Fibroblast of skin of abdomen (primary cell): ENCODE measurements around the gene RAD51B.
A peak's percentile ranks its signal among the peaks of the same experiment; 100 is the strongest.

Source experiments
- DNase-seq: peaks from one replicate; pipeline ENCODE4 v3.0.0-alpha.2; 2013

Gene RAD51B

GRCh38 chr14:68369281-68370056 lies 549.9 kb downstream of the RAD51B start:
- no peak for DNase-seq

GRCh38 chr14:68370057-68370360 lies 550.4 kb downstream of the RAD51B start:
- no peak for DNase-seq

- no peak for DNase-seq
Measured at GRCh38 chr14:68372368-68372767, 552.8 kb downstream of the RAD51B start.

- no peak for DNase-seq
Measured at GRCh38 chr14:68373124-68373646, 553.6 kb downstream of the RAD51B start.

GRCh38 chr14:68373847-68374444 lies 554.4 kb downstream of the RAD51B start:
- no peak for DNase-seq

GRCh38 chr14:68374682-68375081 lies 555.1 kb downstream of the RAD51B start:
- DNase-seq, result no peak

GRCh38 chr14:68375376-68375775 lies 555.8 kb downstream of the RAD51B start:
- DNase-seq, result no peak

GRCh38 chr14:68376067-68376779 lies 556.6 kb downstream of the RAD51B start:
- DNase-seq, result no peak

GRCh38 chr14:68377006-68377405 lies 557.4 kb downstream of the RAD51B start:
- DNase-seq, result no peak

GRCh38 chr14:68377459-68377858 lies 557.9 kb downstream of the RAD51B start:
- no peak for DNase-seq

- no peak for DNase-seq
Measured at GRCh38 chr14:68379510-68380328, 560.1 kb downstream of the RAD51B start.

- DNase-seq, result no peak
Measured at GRCh38 chr14:68380329-68380741, 560.8 kb downstream of the RAD51B start.

- no peak for DNase-seq
Measured at GRCh38 chr14:68384335-68384734, 564.8 kb downstream of the RAD51B start.

GRCh38 chr14:68384881-68385280 lies 565.3 kb downstream of the RAD51B start:
- DNase-seq, result no peak

- DNase-seq, result no peak
Measured at GRCh38 chr14:68386446-68386845, 566.9 kb downstream of the RAD51B start.

GRCh38 chr14:68386950-68387779 lies 567.6 kb downstream of the RAD51B start:
- peak; percentile 70 for DNase-seq

GRCh38 chr14:68389943-68390342 lies 570.4 kb downstream of the RAD51B start:
- DNase-seq, result no peak

GRCh38 chr14:68390741-68391140 lies 571.2 kb downstream of the RAD51B start:
- no peak for DNase-seq

GRCh38 chr14:68391311-68392014 lies 571.9 kb downstream of the RAD51B start:
- DNase-seq, result peak; percentile 47

GRCh38 chr14:68392393-68393141 lies 573.0 kb downstream of the RAD51B start:
- no peak for DNase-seq
